HL-60 (cell line): ENCODE results near the gene DIP2C.

Source experiments
- DNase-seq, 2 experiments: peaks; one replicate each; pipeline ENCODE4 v3.0.0-alpha.2; 2010 to 2020; ENCODE audit warnings: low read depth in 1 of 2, low spot score in 1 of 2
- H3K27ac ChIP-seq: fragments of 250-450 bp; sonication (Bioruptor Pico); replicated peaks from 2 replicates; pipeline ENCODE4 v1.5.1; 2020; ENCODE audit warnings: mild to moderate bottlenecking, moderate library complexity
- H3K27me3 ChIP-seq: fragments of 250-450 bp; sonication (Bioruptor Pico); 2 replicates; pipeline ENCODE4 v1.5.1; 2021; ENCODE audit warnings: mild to moderate bottlenecking, moderate library complexity; ENCODE audit not compliant: insufficient read depth, poor library complexity, severe bottlenecking
- H3K4me3 ChIP-seq: replicated peaks from 2 replicates; pipeline ENCODE4 v1.5.1; 2011; ENCODE audit warnings: mild to moderate bottlenecking, control low read depth, low read length; ENCODE audit not compliant: insufficient read depth
- CTCF ChIP-seq: IDR thresholded peaks from one replicate; pipeline ENCODE4 v1.5.1; 2011; ENCODE audit warnings: low read length, control low read depth, inconsistent platforms; ENCODE audit not compliant: insufficient read depth
- GABPA ChIP-seq: IDR thresholded peaks from 2 replicates; pipeline ENCODE4 v1.6.1; 2012; ENCODE audit warnings: low read depth
- POLR2AphosphoS5 ChIP-seq: IDR thresholded peaks from 2 replicates; pipeline ENCODE4 v1.6.1; 2012; ENCODE audit warnings: low read depth
- REST ChIP-seq: IDR thresholded peaks from 2 replicates; pipeline ENCODE4 v1.6.1; 2012; ENCODE audit warnings: low read depth; ENCODE audit not compliant: insufficient replicate concordance
- SPI1 ChIP-seq: IDR thresholded peaks from 2 replicates; pipeline ENCODE4 v1.6.1; 2012; ENCODE audit warnings: low read depth, mild to moderate bottlenecking, borderline replicate concordance

The DIP2C gene

GRCh38 chr10:536935-537334 is 152.5 kb downstream of the DIP2C start:
- H3K27me3 ChIP-seq, result no peaks in the 10 kb centered on the region
- no peak overlapping the region for H3K27ac ChIP-seq

DNA sequence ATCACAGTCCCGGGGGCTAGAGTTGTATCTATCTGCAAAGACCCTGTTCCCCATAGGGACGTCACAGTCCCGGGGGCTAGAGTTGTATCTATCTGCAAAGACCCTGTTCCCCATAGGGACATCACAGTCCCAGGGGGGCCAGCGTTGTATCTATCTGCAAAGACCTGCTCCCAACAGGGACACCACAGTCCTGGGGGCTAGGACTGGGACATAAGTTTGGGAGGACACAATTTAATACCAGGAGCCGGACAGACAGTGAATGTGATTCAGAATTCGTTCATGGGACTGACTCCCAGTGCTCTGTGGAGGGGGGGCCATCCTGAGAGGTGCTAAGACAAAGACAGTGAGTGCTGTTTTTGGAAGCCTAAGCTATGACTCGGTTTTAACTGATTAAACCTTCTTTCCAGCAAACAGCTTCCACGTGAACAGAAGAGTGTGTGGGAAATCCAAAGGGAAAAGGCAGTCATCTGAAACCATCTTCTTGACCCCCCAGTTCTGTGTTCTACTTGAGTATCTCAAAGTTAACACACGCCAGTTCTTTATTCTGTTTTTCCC is 153.0 kb downstream of the DIP2C start:
- no peak for DNase-seq

More at GRCh38 chr10:536935-537334, 152.5 kb downstream of the DIP2C start:
- H3K4me3 ChIP-seq, result no peak overlapping the region
- no peak for DNase-seq
- TF ChIP-seq REST, result no peak
- no peak for TF ChIP-seq CTCF
- no peak for TF ChIP-seq SPI1
- no peak for TF ChIP-seq GABPA
- TF ChIP-seq POLR2AphosphoS5, result no peak

More for the DNA sequence above, 153.0 kb downstream of the DIP2C start:
- TF ChIP-seq SPI1 (no peak), REST (no peak), CTCF (no peak), GABPA (no peak), POLR2AphosphoS5 (no peak)
- no peak overlapping the region for H3K4me3 ChIP-seq
- H3K27ac ChIP-seq, result no peak overlapping the region
- H3K27me3 ChIP-seq, result no peaks in the 10 kb centered on the region
